ENCODE data around the gene ANKRD40CL. TPM values are rescaled to one million over a fixed set of nuclear protein-coding genes. Genes with fewer than 3 reads are reported as not detected.

ANKRD40CL gene
- total RNA-seq, 2 experiments from 2014 or later: not detected

- Mint-ChIP-seq H3K27me3 (peaks cover 13% of the 10 kb centered on the region), H3K9me3 (no peaks in the 10 kb centered on the region), H3K27ac (no peak overlapping the region), H3K4me1 (ENCODE audit: low read depth) (peaks cover under 1% of the 10 kb centered on the region), H3K36me3 (no peaks in the 10 kb centered on the region), H3K4me3 (no peak overlapping the region)
- ChIA-PET CTCF (interaction anchor here (0.9 to 1.4 kb wide), 2 partner anchors 11 to 15 kb away, joined by 3 to 4 read pairs; no protein-coding TSS in a partner anchor), POLR2A (no interaction called here)
- DNase-seq: no peak
- intact Hi-C loops (cut with micrococcal nuclease): no loop called here
Observed at GRCh38 chr17:50768346-50768761, 1.0 kb upstream of the ANKRD40CL start.

DNA sequence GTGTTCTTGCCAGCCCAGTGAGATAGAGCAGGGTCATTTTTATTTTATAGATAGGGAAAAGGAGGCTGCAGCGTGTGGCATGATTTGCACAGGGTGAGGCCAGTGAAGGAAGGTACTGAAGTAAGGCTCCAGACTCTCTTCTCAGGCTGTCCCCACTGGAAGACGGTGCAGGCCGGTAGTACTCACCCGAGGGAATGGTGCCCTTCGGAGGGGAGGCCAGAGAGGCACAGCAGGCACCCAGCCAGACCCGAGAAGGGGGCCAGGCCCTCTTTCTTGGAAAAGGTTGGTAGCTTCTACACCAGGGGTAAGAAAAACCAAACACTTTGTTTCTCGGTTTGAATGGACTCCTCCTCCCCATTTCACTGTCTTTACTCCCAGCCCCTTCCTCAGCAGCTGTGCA is 288 bp downstream of the ANKRD40CL start:
- no peak overlapping the region for H3K27ac Mint-ChIP-seq
- no peak for DNase-seq
- POLR2A ChIA-PET: no interaction called here
- CTCF ChIA-PET: interaction anchor here (1.4 kb wide), 1 partner anchor 12 kb away, joined by 3 read pairs; no protein-coding TSS in a partner anchor
- peaks cover 2% of the 10 kb centered on the region for H3K4me1 Mint-ChIP-seq (ENCODE audit: low read depth)
- H3K9me3 Mint-ChIP-seq: no peaks in the 10 kb centered on the region
- H3K27me3 Mint-ChIP-seq: peaks cover 14% of the 10 kb centered on the region
- intact Hi-C loops (cut with micrococcal nuclease): no loop called here
- H3K4me3 Mint-ChIP-seq: no peak overlapping the region
- H3K36me3 Mint-ChIP-seq: no peaks in the 10 kb centered on the region

DNA sequence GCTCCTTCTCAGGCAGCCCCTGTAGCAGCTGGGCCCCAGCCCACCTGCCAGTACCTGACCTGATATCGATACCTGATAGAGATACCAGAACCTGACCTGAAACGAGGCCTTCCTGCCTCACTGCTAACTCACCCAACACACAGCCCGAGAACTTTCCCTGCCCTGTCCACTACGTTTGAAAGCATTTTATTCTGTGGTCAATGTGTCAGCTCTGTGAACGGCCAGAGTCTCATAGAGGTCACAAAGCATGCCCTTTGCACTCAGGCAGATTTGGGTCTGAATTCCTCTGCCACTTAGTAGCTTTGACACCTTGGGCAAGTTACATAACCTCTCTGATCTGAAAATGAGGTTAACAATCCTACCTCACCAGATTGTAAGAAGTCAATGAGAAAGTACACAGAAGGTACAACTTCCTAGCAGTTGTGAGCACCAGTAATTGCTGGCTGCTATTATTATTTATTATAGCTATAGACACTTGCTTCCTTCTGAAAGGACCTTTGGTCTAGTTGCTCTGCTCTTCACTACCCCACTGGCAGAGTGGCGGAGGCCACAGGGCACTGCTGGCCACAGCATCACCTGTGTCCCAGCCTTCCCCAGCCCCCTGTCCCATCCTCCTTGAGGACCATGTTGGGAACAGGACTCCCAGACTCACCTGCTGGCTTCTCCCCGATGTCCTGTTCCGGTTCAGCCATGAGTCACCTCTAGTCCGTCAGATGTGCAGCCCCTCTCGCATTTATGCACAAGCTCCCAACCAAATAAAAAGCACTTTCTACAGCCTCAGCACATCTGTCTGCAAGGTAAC is 895 bp downstream of the ANKRD40CL start:
- Mint-ChIP-seq H3K27ac (no peak overlapping the region), H3K27me3 (peaks cover 14% of the 10 kb centered on the region), H3K9me3 (no peaks in the 10 kb centered on the region), H3K4me1 (ENCODE audit: low read depth) (peaks cover 2% of the 10 kb centered on the region), H3K4me3 (no peak overlapping the region), H3K36me3 (no peaks in the 10 kb centered on the region)
- intact Hi-C loops (cut with micrococcal nuclease): no loop called here
- ChIA-PET POLR2A (no interaction called here), CTCF (interaction anchor here (2.1 kb wide), 1 partner anchor 17 kb away, joined by 7 read pairs; no protein-coding TSS in a partner anchor)
- no peak for DNase-seq

DNA sequence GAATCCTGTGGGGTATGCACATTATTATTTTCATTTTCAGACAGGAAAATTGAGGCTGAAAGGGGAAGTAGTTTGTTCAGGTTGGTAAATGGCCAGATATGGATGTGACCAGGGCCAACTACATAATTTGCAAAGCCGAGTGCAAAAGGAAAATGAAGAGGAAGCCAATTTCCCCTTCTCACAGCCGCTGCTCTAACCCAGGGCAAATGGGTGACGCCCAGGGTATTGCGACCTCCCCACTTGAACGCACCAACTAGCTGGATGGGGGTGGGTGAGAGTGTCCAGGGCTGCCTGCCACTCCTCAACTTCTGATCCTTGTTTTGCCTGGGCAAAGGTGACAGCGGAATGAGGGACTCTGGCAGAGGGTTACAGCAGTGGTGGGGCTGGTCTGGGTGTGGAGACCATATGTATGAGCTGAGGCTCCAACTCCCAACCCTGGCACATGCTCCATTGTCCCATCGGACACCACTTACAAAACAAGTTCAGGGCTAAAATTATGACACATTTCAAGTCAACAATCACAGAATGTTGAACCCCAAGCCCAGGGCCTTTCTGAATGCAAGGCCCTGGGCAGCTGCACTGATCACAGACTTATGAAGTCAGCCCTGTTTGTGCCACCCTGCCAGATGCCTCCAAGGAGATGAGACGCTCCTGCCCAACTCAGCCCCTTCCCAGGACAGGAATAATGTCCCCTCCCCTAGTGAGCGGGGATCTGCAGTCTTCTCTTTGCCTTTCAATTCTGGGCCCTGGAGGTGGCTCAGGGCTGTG is 1.7 kb downstream of the ANKRD40CL start:
- no peak overlapping the region for H3K27ac Mint-ChIP-seq
- no peak for DNase-seq
- peaks cover 14% of the 10 kb centered on the region for H3K27me3 Mint-ChIP-seq
- peaks cover 2% of the 10 kb centered on the region for H3K4me1 Mint-ChIP-seq (ENCODE audit: low read depth)
- ChIA-PET CTCF (interaction anchor here (0.6 to 2.1 kb wide), 2 partner anchors 17 to 342 kb away, joined by 3 to 7 read pairs; no protein-coding TSS in a partner anchor), POLR2A (no interaction called here)
- intact Hi-C loops (cut with micrococcal nuclease): no loop called here
- no peaks in the 10 kb centered on the region for H3K36me3 Mint-ChIP-seq
- no peaks in the 10 kb centered on the region for H3K9me3 Mint-ChIP-seq
- no peak overlapping the region for H3K4me3 Mint-ChIP-seq

GRCh38 chr17:50764734-50765149 is 2.6 kb downstream of the ANKRD40CL start:
- no peaks in the 10 kb centered on the region for H3K9me3 Mint-ChIP-seq
- CTCF ChIA-PET: interaction anchor here (1.0 to 2.1 kb wide), 2 partner anchors 18 to 88 kb away, joined by 4 to 7 read pairs; no protein-coding TSS in a partner anchor

DNA sequence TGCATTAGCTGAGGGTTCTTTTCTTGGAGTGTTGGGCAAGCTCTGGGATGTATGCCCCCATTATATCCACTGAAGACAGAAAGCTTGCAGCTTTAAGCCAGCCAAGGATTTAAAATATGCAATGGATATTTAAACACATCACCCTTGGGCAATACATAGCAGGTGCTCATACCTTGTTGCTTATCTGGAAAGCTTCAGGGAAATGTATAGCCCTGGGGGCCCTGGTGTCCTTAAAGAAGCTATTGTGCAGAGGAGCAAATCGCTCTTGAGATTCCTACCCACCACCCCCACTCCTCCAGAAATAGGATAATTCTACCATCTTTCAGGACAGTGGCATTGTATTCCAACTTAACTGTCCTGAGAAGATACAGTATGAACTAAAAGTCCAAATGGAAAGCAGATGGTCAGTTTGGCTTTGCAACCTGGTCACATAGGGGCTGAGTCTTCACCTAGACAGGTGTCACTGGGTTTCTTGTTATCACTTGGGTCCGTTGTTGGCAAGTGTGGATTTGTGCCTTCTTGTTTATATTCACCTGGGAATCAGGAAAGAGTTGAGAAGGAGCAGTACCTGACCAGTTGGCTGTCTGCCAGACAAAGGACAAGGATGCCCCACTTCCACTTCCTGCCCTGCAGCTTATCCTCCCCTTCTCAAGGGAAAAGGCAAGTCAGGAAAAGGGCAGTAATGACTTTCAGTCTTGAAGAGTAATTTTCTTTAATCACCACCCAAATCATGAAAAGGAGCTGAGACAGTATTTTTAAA is 3.4 kb downstream of the ANKRD40CL start:
- no peaks in the 10 kb centered on the region for H3K36me3 Mint-ChIP-seq
- intact Hi-C loops (cut with micrococcal nuclease): no loop called here
- H3K27ac Mint-ChIP-seq: no peak overlapping the region
- H3K4me1 Mint-ChIP-seq (ENCODE audit: low read depth): peaks cover 2% of the 10 kb centered on the region
- peaks cover 14% of the 10 kb centered on the region for H3K27me3 Mint-ChIP-seq
- ChIA-PET POLR2A (interaction anchor here (0.6 to 1.3 kb wide), 3 partner anchors 33 to 103 kb away, joined by 3 read pairs; partner anchors contain the start of gene TOB1), CTCF (interaction anchor here (0.8 to 1.5 kb wide), 4 partner anchors 9 to 186 kb away, joined by 3 to 5 read pairs (median 4); no protein-coding TSS in a partner anchor)
- DNase-seq: no peak
- H3K9me3 Mint-ChIP-seq: no peaks in the 10 kb centered on the region
- H3K4me3 Mint-ChIP-seq: no peak overlapping the region

More at GRCh38 chr17:50764734-50765149, 2.6 kb downstream of the ANKRD40CL start:
- Mint-ChIP-seq H3K4me3 (no peak overlapping the region), H3K36me3 (no peaks in the 10 kb centered on the region), H3K4me1 (ENCODE audit: low read depth) (peaks cover 2% of the 10 kb centered on the region), H3K27me3 (peaks cover 14% of the 10 kb centered on the region), H3K27ac (no peak overlapping the region)
- POLR2A ChIA-PET: no interaction called here
- DNase-seq: no peak
- intact Hi-C loops (cut with micrococcal nuclease): no loop called here

- Mint-ChIP-seq H3K27me3 (peaks cover 11% of the 10 kb centered on the region), H3K27ac (no peak overlapping the region), H3K4me1 (ENCODE audit: low read depth) (peaks cover 2% of the 10 kb centered on the region), H3K4me3 (no peak overlapping the region), H3K9me3 (no peaks in the 10 kb centered on the region), H3K36me3 (no peaks in the 10 kb centered on the region)
- POLR2A ChIA-PET: interaction anchor here (1.3 kb wide), 1 partner anchor 104 kb away, joined by 3 read pairs; the partner anchor contains the start of gene TOB1
- intact Hi-C loops (cut with micrococcal nuclease): no loop called here
- CTCF ChIA-PET: interaction anchor here (1.0 to 1.9 kb wide), 3 partner anchors 22 to 294 kb away, joined by 3 to 5 read pairs (median 3); no protein-coding TSS in a partner anchor
- DNase-seq: no peak
Observed at GRCh38 chr17:50762177-50762576, 5.1 kb downstream of the ANKRD40CL start.

GRCh38 chr17:50758989-50759544 is 8.3 kb downstream of the ANKRD40CL start:
- H3K9me3 Mint-ChIP-seq: no peaks in the 10 kb centered on the region
- ChIA-PET CTCF (interaction anchor here (1.0 kb wide), 1 partner anchor 280 kb away, joined by 3 read pairs; no protein-coding TSS in a partner anchor), POLR2A (no interaction called here)
- no peak overlapping the region for H3K27ac Mint-ChIP-seq
- peaks cover 3% of the 10 kb centered on the region for H3K27me3 Mint-ChIP-seq
- H3K4me1 Mint-ChIP-seq (ENCODE audit: low read depth): peaks cover 2% of the 10 kb centered on the region
- H3K36me3 Mint-ChIP-seq: peaks cover 6% of the 10 kb centered on the region
- intact Hi-C loops (cut with micrococcal nuclease): no loop called here
- no peak for DNase-seq
- no peak overlapping the region for H3K4me3 Mint-ChIP-seq

- peaks cover 9% of the 10 kb centered on the region for H3K36me3 Mint-ChIP-seq
Observed at GRCh38 chr17:50758524-50758923, 8.8 kb downstream of the ANKRD40CL start.

GRCh38 chr17:50754521-50754920 is 12.8 kb downstream of the ANKRD40CL start:
- H3K27ac Mint-ChIP-seq: no peak overlapping the region
- POLR2A ChIA-PET: interaction anchor here (0.6 kb wide), 1 partner anchor 271 kb away, joined by 4 read pairs; no protein-coding TSS in a partner anchor

More at GRCh38 chr17:50758524-50758923, 8.8 kb downstream of the ANKRD40CL start:
- no peak overlapping the region for H3K4me3 Mint-ChIP-seq
- POLR2A ChIA-PET: no interaction called here
- peaks cover 2% of the 10 kb centered on the region for H3K27me3 Mint-ChIP-seq
- CTCF ChIA-PET: interaction anchor here (1.0 kb wide), 1 partner anchor 279 kb away, joined by 3 read pairs; no protein-coding TSS in a partner anchor
- peaks cover 2% of the 10 kb centered on the region for H3K4me1 Mint-ChIP-seq (ENCODE audit: low read depth)
- intact Hi-C loops (cut with micrococcal nuclease): no loop called here
- H3K27ac Mint-ChIP-seq: no peak overlapping the region
- H3K9me3 Mint-ChIP-seq: no peaks in the 10 kb centered on the region
- DNase-seq: no peak

GRCh38 chr17:50749245-50749644 is 18.1 kb downstream of the ANKRD40CL start:
- no peak for DNase-seq
- Mint-ChIP-seq H3K27ac (peak overlapping the region; percentile 33), H3K36me3 (peaks cover 55% of the 10 kb centered on the region), H3K9me3 (no peaks in the 10 kb centered on the region), H3K4me1 (ENCODE audit: low read depth) (peaks cover 2% of the 10 kb centered on the region), H3K27me3 (no peaks in the 10 kb centered on the region), H3K4me3 (no peak overlapping the region)
- ChIA-PET POLR2A (no interaction called here), CTCF (no interaction called here)
- intact Hi-C loops (cut with micrococcal nuclease): no loop called here

More at GRCh38 chr17:50754521-50754920, 12.8 kb downstream of the ANKRD40CL start:
- intact Hi-C loops (cut with micrococcal nuclease): no loop called here
- Mint-ChIP-seq H3K4me1 (ENCODE audit: low read depth) (no peaks in the 10 kb centered on the region), H3K9me3 (no peaks in the 10 kb centered on the region), H3K27me3 (no peaks in the 10 kb centered on the region), H3K4me3 (no peak overlapping the region), H3K36me3 (peaks cover 29% of the 10 kb centered on the region)
- no peak for DNase-seq
- CTCF ChIA-PET: interaction anchor here (2.7 kb wide), 1 partner anchor 29 kb away, joined by 12 read pairs; no protein-coding TSS in a partner anchor
